Right renal pelvis (tissue), 4 donors: ENCODE results near the gene RXRG. TPM values are rescaled to one million over a fixed set of nuclear protein-coding genes. Genes with fewer than 3 reads are reported as not detected.
A peak's percentile ranks its signal among the peaks of the same experiment; 100 is the strongest.

Experiments
- DNase-seq, 4 donors: peaks; one replicate each; pipeline ENCODE4 v3.0.0-alpha.2; 2013; ENCODE audit warnings: low read depth in 4 of 4, low spot score in 3 of 4, missing footprints in 1 of 4
- polyA plus RNA-seq, 4 donors: library from polyadenylated mRNA; unstranded; fragments of 120-200 nt; gene quantifications; one replicate each; pipeline ENCODE4 v1.2.1, GENCODE V29; 2013; ENCODE audit not compliant: insufficient read length in 4 of 4

Gene RXRG
- polyA plus RNA-seq, 4 donors = 2.0 to 2.6 (median 2.1) TPM

DNA sequence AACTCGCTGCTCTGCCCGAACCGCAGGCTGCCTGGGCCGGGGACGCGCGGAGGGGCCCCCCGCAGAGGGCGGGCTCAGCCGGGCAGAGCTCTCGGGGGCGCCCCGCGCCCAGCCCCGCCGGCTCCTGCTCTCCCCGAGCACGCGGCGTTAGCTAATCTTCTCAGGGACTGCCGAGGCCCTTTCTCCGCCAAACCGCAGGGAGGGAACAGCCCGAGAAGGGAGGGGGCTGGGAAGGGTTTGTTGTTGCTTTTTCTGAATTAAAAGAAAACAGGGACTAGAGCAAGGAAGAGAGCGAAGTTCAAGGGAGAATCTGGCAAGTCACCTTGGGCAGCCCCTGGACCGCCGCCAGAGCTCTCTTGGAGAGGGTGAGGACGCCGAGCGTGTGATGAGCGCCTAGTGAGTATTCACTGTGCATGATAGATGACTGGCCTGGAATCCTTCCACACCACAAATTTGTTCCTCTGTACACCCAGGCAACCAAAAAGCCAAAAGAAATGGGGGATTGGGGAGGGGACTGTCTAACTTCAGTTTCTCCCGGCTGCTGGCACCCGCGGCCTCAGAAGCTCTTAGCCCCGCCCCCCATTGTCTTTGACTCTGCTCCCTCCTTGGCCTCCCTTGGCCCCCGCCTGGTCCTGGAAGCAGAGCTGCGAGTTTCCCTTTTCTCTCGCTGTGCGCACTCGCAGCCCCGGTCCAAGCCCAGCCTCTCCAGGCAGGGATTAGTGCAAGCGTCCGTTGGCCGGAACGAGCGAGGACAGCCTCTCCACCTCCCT is 68.7 kb downstream of the RXRG start:
- DNase-seq = peak in 2 of 4 donors; percentile 56 to 59

GRCh38 chr1:165375623-165376022 is 69.3 kb downstream of the RXRG start:
- no peak for DNase-seq

- no peak for DNase-seq
These were observed 73.2 kb downstream of the RXRG start for GRCh38 chr1:165371588-165372225.

DNA sequence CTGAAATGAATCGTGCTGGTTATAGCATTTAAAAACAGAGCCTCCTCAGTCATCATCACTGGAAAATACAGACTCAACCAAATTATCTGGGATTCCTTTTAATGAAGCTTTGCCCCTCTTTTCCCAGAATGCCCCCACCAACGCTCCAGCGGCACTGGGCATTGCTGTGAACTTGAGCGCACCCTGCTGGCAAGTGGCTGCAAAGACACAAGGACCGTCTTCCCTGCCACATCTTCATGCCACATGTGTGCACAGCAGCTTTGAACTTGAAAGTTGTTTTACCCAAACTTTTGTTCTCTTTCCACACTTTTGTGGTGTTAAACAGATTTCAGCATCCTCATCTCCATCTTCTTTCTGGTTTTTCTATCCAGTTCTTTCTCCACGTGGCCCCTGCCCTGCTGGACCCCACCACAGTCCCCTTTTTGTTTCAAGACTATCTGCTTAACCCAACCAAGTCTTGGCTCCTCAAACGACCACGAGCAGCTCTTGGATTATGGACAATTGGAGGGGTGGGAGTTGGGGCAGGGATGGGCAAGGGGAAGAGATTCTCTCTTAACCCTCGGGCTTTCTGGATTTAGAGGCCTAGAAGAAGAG is 75.6 kb downstream of the RXRG start:
- no peak for DNase-seq

DNA sequence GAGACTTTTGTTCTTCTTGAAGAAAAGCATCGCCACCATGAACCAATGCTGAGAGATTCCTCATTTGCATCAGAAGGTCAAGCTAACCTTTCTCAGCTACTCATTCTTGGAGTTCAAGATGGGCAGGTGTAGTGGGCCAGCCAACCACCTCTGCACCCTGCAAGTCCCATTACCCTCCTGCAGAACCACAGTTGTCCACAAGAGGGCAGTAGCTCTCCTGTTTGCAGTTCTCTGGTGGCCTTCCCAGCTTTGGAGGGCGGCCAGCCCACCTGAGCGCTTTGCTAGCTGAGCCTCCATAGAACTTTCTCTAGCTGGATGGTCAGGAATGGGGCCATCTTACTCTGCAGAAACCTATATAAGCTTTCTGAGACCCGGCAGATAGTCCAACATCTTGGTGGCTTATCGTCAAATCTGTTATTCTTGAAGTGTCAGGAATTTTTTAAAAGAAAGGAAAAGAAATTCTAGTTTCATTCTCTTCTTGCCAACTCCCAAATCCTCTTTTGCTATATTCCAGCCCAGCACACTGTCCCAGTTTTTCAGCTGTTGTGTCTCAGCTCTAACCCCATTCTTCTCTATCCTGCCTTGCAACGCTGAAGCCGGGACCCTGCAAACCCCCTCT is 77.4 kb downstream of the RXRG start:
- DNase-seq = peak in 3 of 4 donors; percentile 55 to 67 (median 59)

- no peak for DNase-seq
These were observed 79.6 kb downstream of the RXRG start for GRCh38 chr1:165365341-165365740.

DNA sequence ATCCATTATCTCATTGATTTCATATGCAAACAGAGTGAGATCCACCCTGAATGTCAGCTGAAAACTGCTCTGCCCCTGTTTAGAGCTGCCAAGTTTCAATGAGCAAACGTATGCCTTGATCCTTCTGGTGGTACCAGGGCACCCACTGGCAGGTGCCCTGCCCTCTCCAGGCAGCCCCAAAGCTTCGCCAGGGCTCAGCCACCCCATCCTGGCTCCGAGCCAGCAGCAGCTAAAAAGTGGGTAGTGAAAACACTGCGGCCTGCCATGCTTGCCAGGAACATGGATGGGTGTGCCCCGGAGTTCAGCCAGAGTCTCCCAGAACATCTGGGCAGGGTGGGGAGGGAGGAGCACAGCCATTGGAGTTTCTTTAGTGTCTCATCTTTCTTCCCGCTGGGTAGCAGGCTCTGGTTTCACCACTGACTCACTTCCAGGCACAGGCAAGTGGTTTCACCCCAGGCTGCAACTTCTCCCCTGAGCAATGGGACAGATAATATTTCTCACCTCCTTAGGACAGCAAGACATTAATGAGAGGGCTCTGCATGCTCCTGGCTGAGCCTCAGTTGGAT is 80.3 kb downstream of the RXRG start:
- DNase-seq = no peak

DNA sequence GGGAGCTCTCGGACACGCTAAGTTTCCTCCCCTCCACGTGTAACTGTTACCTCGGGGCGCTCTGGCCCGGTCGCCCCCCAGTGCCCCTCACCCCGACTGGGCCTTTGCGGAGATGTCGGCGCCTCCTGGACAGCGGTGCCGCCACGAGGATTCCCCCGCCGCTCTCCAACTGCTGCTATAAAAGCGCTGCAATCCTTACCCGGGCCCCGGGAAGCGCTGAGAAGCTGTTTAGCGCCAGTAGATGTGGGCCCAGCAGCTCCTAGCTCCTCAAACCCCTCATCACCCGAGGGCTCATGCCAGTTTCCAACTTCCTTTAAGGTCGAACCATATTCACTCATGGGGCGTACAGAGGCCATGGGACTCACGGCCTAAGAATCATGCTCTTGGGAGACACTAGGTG is 88.0 kb downstream of the RXRG start:
- no peak for DNase-seq

- no peak for DNase-seq
These were observed 88.7 kb downstream of the RXRG start, which contains the start of gene LMX1A for GRCh38 chr1:165355977-165356811. Gene LMX1A, minus strand, starts transcription at chr1:165356715. Its CDS starts 1,156 bp downstream, at chr1:165355559.

DNA sequence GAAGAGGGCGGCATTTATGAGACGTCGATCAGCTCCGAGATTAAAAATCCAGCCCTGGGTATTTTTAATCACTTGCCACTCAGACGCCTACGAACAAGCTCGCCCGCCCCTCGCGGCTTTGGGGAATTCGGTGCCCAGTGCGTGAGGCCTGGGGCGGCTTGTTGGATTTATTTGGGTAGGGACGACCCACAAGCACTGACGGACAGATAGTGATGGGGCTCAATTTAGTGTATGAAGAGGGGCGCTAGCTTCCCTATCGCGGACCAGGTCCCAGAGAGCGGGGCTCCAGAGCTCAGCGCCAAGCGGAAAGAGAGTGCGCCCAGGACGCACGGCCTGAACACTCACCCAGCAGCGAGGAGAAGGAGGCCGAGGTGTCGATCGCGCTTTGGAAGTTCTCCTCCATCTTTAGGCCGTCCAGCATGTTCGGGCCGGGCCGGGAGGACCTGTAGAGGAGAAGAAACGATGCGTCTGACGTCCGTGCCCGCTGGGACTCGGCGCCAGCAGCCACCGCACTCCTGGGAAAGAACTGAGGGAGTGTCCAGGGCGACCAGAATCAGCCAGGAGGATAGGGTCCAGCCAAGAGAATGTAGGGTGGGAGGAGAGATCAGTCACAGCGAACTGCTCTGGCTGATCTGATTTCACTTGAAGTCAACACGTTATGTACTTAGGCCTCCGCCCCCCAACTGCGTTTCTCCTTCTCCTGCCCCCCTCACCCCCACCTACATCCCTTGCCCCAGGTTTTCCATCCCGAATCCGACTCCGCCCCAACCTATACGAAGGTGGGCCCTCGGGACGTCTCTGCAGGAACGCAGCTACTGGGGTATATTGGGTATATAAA is 89.6 kb downstream of the RXRG start:
- DNase-seq = no peak

- no peak for DNase-seq
These were observed 90.2 kb downstream of the RXRG start for GRCh38 chr1:165354739-165355138.

DNA sequence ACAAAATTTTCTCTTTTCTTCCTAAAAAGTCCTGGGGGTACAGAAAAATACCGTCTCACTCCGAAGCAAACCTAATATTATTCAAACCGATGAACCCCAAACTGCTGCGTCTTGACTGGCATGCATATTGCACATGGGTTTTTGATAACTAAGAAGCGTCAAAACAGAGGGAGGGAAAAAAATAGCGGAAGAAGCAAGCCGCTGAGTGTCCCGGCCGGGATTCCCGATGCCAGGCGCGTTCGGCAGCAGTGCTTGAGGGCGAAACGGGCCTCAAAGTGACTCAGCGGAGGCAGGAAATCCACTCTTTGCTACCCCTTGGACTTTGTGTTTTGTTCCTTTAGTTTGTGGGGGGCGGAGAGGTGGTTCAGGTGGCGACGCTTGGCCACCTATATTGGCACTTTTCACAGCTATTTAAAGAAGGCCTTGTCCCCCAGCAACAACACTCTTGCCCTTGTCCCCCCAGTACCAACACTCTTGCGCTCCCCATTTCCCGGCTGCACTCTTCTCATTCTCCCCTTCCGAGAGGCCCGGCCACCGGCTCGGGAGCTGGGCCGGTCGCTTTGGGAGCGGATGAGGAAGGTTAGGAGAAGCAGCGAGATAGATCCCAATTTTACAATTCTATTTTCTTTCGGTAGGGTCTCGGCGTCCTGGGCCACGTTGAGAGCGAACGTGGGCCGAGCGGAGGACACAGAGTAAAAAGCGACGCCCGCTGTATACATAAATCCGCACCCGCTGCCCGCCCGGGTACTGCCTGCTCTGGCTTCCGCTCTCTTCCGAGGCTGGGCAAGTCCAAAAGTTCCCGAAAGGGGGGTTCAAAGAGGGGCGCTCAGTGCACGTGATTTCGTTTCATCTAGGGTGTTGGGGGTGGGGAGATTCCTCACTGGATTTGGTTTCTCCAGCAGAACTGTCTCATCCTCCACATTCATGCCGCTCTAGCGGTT is 90.9 kb downstream of the RXRG start:
- no peak for DNase-seq

DNA sequence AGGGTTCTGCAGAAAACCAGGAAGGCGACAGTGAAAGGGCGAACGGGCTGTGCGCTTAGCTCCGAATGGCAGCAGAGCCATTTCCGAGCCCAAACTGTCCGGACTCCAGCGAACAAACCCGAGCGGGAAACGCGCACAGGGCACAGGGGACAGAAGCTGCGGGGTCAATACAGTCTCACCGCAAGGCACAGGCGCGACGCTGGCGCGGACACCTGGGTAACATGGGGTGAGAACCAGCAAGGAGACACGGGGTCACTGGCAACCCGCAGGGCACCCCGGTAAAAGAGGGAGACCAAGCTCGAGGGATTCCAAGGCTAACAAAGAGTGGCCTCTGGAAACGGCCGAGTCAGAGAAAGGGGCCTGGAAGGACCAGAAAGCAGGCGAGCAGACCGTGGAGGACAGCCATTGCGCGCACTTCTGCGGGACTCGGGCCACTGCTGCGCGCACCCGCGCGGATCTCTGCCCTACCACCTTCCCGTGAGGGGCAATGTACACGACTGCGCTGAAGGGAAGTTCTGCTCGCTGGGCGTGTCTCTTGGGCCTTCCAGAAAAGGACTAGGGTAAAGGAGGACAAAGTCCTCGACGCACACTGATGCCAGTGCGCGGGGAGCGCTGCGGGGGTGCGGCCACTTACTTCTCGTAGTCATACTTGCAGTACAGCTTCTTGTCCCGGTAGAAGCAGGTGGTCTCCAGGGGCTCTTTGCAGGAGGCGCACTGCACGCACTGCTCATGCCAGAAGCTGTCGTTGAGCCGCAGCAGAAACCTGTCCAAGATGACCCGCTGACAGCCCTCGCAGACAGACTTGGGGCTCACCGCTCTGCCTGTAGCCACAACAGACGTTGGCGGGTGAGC is 92.3 kb downstream of the RXRG start:
- DNase-seq = no peak

GRCh38 chr1:165351863-165352441 is 93.0 kb downstream of the RXRG start:
- DNase-seq = no peak
